Islet precursor cell (in vitro differentiated cells): ENCODE data around the gene PPP1R13B.

Experiments
- DNase-seq: peaks from one replicate; pipeline ENCODE4 v3.0.0-alpha.2; 2018

PPP1R13B gene

GRCh38 chr14:103739793-103740501 is 107.4 kb downstream of the PPP1R13B start:
- DNase-seq: peak; percentile 39

- no peak for DNase-seq
Observed at GRCh38 chr14:103739466-103739792, 107.9 kb downstream of the PPP1R13B start.

GRCh38 chr14:103738701-103739451 is 108.5 kb downstream of the PPP1R13B start:
- peak; percentile 42 for DNase-seq

GRCh38 chr14:103738166-103738565 is 109.2 kb downstream of the PPP1R13B start:
- DNase-seq: peak; percentile 26

- peak; percentile 16 for DNase-seq
Observed at GRCh38 chr14:103737432-103738045, 109.8 kb downstream of the PPP1R13B start.

- peak; percentile 38 for DNase-seq
Observed at GRCh38 chr14:103736546-103737431, 110.6 kb downstream of the PPP1R13B start.

- peak; percentile 92 for DNase-seq
Observed at GRCh38 chr14:103735815-103736545, 111.4 kb downstream of the PPP1R13B start.

GRCh38 chr14:103735439-103735814 is 111.9 kb downstream of the PPP1R13B start:
- DNase-seq: no peak

- DNase-seq: no peak
Observed at GRCh38 chr14:103735022-103735421, 112.4 kb downstream of the PPP1R13B start.

GRCh38 chr14:103734081-103734888 is 113.1 kb downstream of the PPP1R13B start:
- DNase-seq: no peak

- no peak for DNase-seq
Observed at GRCh38 chr14:103733651-103734050, 113.7 kb downstream of the PPP1R13B start.

GRCh38 chr14:103732868-103733620 is 114.3 kb downstream of the PPP1R13B start:
- DNase-seq: no peak

GRCh38 chr14:103731916-103732867 is 115.2 kb downstream of the PPP1R13B start:
- DNase-seq: no peak

GRCh38 chr14:103731481-103731880 is 115.9 kb downstream of the PPP1R13B start:
- DNase-seq: no peak

- no peak for DNase-seq
Observed at GRCh38 chr14:103730490-103731035, 116.8 kb downstream of the PPP1R13B start.

GRCh38 chr14:103729496-103730448 is 117.6 kb downstream of the PPP1R13B start:
- no peak for DNase-seq

- no peak for DNase-seq
Observed at GRCh38 chr14:103728721-103729120, 118.7 kb downstream of the PPP1R13B start.

GRCh38 chr14:103728141-103728540 is 119.2 kb downstream of the PPP1R13B start:
- DNase-seq: no peak
